RWPE1 (cell line): ENCODE data around the gene GLCE.

Experiments used
- CTCF ChIA-PET: fragments of 350-600 bp; sonication (Branson Sonifier 250); formaldehyde crosslinking; extraction: SDS; loops from one replicate; lab custom pipeline; 2021; lab: Yijun Ruan, JAX
- POLR2A ChIA-PET: fragments of 400-600 bp; formaldehyde crosslinking; extraction: SDS; loops from one replicate; lab custom pipeline; 2020; ENCODE audit warnings: antibody characterized with exemption; ENCODE audit not compliant: low non-redundant PET; lab: Yijun Ruan, JAX
- DNase-seq: peaks from one replicate; pipeline ENCODE4 v3.0.0; 2012; ENCODE audit warnings: low spot score
- H3K27ac ChIP-seq: fragments of 450-650 bp; 2 replicates; pipeline ENCODE4 v1.5.1; 2017
- TF ChIP-seq, protein P1 (sequence below): fragments of 450-650 bp; conservative IDR thresholded peaks from 2 replicates; pipeline ENCODE4 v1.5.1; 2017; ENCODE audit warnings: low read depth, mild to moderate bottlenecking

Gene GLCE

DNA sequence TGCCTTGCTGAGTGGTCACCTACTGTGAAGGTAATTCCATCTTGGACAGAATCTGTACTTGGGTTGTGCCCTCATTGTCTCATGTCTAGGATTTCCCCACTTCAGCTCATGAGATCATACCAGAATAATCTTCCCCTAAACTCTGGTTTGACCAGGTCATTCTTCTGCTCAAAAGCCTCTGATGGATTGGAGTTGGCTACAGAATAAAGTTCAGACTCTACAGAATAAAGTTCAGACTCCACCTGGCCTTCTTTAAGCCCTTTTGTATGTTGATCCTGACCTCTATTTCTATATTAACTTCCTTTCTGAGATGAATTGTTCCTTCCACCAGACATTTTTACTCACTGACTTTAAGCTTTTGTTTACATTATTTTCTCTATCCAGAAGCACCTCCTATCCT lies 6.4 kb upstream of the GLCE start:
- CTCF ChIA-PET = interaction anchor here (1.2 kb wide), 1 partner anchor 256 kb away, joined by 3 read pairs; no protein-coding TSS in a partner anchor
- H3K27ac ChIP-seq = no peak overlapping the region
- POLR2A ChIA-PET = no interaction called here
- TF ChIP-seq, protein P1, sequence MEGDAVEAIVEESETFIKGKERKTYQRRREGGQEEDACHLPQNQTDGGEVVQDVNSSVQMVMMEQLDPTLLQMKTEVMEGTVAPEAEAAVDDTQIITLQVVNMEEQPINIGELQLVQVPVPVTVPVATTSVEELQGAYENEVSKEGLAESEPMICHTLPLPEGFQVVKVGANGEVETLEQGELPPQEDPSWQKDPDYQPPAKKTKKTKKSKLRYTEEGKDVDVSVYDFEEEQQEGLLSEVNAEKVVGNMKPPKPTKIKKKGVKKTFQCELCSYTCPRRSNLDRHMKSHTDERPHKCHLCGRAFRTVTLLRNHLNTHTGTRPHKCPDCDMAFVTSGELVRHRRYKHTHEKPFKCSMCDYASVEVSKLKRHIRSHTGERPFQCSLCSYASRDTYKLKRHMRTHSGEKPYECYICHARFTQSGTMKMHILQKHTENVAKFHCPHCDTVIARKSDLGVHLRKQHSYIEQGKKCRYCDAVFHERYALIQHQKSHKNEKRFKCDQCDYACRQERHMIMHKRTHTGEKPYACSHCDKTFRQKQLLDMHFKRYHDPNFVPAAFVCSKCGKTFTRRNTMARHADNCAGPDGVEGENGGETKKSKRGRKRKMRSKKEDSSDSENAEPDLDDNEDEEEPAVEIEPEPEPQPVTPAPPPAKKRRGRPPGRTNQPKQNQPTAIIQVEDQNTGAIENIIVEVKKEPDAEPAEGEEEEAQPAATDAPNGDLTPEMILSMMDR = no peak
- no peak for DNase-seq

DNA sequence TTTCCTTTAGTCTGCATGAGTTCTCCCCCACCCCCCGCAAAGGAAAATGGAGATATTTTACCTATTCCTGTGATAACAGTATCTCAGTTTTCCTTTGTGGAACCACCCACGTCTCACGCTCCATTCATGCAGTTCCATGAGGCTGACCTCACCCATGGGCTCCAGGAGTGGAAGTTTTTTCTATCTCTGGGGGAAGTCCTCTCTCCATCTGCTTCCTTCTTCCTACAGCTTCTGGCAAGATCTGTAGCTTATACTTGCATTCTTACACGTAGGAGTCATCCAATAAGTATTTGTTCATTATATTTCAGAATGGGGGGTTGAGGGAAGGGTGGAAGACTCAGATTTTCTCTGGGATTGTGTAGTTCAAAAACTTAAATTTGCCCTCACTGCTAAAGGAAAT lies 5.8 kb upstream of the GLCE start:
- peak; percentile 57 for DNase-seq
- TF ChIP-seq, protein P1 = no peak
- CTCF ChIA-PET = interaction anchor here (1.2 kb wide), 1 partner anchor 255 kb away, joined by 3 read pairs; no protein-coding TSS in a partner anchor
- POLR2A ChIA-PET = no interaction called here
- H3K27ac ChIP-seq = no peak overlapping the region

DNA sequence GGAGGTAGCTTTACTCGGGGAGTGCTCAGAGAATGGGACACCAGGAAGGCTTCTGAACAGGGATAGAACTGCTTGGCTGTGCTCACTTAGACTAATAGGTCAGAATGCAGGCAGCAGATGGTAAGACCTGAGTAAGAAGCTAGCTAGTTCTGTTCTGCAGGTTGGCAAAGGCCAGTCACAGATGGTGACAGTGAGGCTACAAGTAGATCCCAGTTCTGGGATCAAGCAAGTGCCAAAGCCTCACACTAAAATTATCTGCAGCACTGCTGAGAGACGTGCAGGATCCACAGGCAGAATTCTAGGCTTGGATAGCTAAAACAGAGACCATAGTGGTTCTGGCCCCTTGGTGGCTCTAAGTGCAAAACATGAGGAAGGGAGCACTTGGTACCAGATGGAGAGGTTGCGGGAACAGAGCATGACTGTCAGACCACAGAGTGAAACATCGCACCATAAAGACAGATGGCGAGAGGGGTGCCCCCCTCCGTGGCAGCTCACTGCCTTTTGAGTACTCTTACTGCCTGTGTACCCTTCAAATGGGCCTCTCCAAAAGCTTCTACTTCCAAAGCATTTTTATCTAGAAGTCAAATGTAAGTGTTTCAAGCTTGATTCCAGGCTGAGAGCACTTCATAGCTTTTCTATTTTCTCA lies 3.6 kb upstream of the GLCE start:
- TF ChIP-seq, protein P1 = no peak
- POLR2A ChIA-PET = no interaction called here
- no peak for DNase-seq
- H3K27ac ChIP-seq = no peak overlapping the region
- CTCF ChIA-PET = no interaction called here

DNA sequence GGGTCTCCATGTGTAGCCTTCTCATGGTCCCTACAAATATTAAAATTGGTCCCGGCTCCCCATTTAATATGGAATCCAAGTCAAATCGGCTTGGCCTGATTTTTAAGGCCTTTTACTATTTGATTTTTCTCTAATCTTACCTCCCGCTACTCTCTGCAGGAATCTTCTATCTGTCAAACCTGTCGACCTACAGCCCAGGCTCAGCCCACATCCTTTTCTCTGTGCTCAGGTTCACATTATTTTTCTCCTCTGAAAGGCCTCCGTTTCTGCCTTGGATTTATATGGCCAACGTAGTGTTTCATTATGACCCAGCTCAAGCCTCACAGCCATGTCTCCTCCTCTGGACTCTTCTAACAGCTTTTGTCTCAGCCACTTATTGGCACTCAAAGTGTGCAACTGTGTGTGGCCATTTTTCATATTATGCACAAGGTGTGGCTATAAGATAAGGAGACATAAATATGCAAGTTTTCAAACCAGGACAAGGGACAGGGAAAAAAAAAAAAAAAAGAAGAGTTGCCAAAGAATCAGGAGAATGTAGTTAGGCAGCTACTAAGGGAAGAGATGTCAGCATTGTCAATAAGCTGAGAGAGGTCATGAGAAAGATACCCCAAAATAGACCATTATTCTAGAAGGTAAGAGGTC lies 2.1 kb upstream of the GLCE start:
- CTCF ChIA-PET = interaction anchor here (0.7 to 1.0 kb wide), 2 partner anchors 12 to 527 kb away, joined by 3 read pairs; no protein-coding TSS in a partner anchor
- DNase-seq = no peak
- TF ChIP-seq, protein P1 = no peak
- H3K27ac ChIP-seq = no peak overlapping the region
- POLR2A ChIA-PET = no interaction called here

DNA sequence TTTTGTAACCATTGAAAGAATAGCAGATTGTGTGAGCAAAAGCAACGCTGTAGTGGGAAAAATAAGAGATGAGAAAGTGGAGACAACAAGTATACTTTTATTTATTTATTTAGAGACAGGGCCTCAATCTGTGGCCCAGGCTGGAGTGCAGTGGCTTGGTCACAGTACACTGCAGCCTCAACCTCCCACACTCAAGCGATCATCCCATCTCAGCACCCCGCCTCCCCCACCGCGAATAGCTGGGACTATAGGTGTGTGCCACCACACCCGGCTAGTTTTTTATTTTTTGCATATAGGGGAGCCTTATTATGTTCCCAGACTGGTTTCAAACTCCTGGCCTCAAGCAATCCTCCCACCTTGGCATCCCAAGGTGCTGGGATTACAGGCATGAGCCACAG lies 1.6 kb upstream of the GLCE start:
- POLR2A ChIA-PET = no interaction called here
- TF ChIP-seq, protein P1 = no peak
- no peak for DNase-seq
- H3K27ac ChIP-seq = no peak overlapping the region
- CTCF ChIA-PET = no interaction called here

DNA sequence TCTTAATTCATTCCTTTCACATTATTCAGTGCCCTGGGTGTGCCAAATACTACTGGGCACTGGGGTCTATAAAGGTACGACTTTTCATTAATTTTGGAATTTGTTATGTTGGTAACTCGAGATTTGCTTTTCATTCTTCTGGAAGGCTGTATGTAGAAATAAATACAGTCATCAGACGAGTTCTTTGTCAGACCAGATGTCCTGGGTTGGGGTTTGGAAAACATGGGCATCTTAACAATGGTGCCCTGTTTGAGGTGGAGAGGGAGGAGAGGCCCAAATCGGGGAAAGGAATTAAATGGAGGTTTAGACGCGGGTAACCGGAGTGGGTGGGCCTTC lies 662 bp upstream of the GLCE start:
- ChIA-PET POLR2A (interaction anchor here (0.5 to 1.2 kb wide), 2 partner anchors 66 to 120 kb away, joined by 3 to 4 read pairs; no protein-coding TSS in a partner anchor), CTCF (no interaction called here)

More for the DNA sequence above, 662 bp upstream of the GLCE start:
- no peak for DNase-seq
- H3K27ac ChIP-seq = peak overlapping the region; percentile 76
- TF ChIP-seq, protein P1 = no peak
